GM21423 (cell line): Measurements from ENCODE around the gene MEGF6.

Experiments used
- ATAC-seq: cut with Tn5 transposase; IDR thresholded peaks from one replicate; pipeline ENCODE4 v1.9.1; 2021; ENCODE audit warnings: mild to moderate bottlenecking, moderate library complexity; ENCODE audit not compliant: unreplicated experiment

MEGF6 gene

GRCh38 chr1:3645666-3646355 lies 34.5 kb upstream of the MEGF6 start:
- ATAC-seq, result no peak

GRCh38 chr1:3645247-3645646 lies 33.9 kb upstream of the MEGF6 start:
- no peak for ATAC-seq

- no peak for ATAC-seq
Observed at GRCh38 chr1:3644273-3644672, 33.0 kb upstream of the MEGF6 start.

GRCh38 chr1:3642919-3643675 lies 31.8 kb upstream of the MEGF6 start:
- ATAC-seq, result no peak

- no peak for ATAC-seq
Observed at GRCh38 chr1:3641816-3642215, 30.5 kb upstream of the MEGF6 start.

- no peak for ATAC-seq
Observed at GRCh38 chr1:3641046-3641760, 29.9 kb upstream of the MEGF6 start.

GRCh38 chr1:3640121-3640837 lies 29.0 kb upstream of the MEGF6 start:
- no peak for ATAC-seq

GRCh38 chr1:3639397-3639911 lies 28.1 kb upstream of the MEGF6 start:
- ATAC-seq, result no peak

GRCh38 chr1:3638676-3639075 lies 27.4 kb upstream of the MEGF6 start:
- no peak for ATAC-seq

- ATAC-seq, result no peak
Observed at GRCh38 chr1:3638027-3638426, 26.7 kb upstream of the MEGF6 start.

- ATAC-seq, result no peak
Observed at GRCh38 chr1:3636531-3636930, 25.2 kb upstream of the MEGF6 start.

- no peak for ATAC-seq
Observed at GRCh38 chr1:3636080-3636479, 24.8 kb upstream of the MEGF6 start.

- no peak for ATAC-seq
Observed at GRCh38 chr1:3634059-3634800, 22.9 kb upstream of the MEGF6 start.

GRCh38 chr1:3633344-3634058 lies 22.2 kb upstream of the MEGF6 start:
- ATAC-seq, result no peak

- no peak for ATAC-seq
Observed at GRCh38 chr1:3632716-3633343, 21.5 kb upstream of the MEGF6 start.

GRCh38 chr1:3632298-3632697 lies 21.0 kb upstream of the MEGF6 start:
- ATAC-seq, result no peak

- ATAC-seq, result no peak
Observed at GRCh38 chr1:3631320-3632260, 20.3 kb upstream of the MEGF6 start.

GRCh38 chr1:3630914-3631313 lies 19.6 kb upstream of the MEGF6 start:
- ATAC-seq, result no peak
